ENCODE results near the gene PARD6B.
"Not testable (repeated sequence)": the region's sequence is repeated elsewhere in the genome, so short reads cannot be mapped to it uniquely, and the experiment has no call there.

The PARD6B gene

DNA sequence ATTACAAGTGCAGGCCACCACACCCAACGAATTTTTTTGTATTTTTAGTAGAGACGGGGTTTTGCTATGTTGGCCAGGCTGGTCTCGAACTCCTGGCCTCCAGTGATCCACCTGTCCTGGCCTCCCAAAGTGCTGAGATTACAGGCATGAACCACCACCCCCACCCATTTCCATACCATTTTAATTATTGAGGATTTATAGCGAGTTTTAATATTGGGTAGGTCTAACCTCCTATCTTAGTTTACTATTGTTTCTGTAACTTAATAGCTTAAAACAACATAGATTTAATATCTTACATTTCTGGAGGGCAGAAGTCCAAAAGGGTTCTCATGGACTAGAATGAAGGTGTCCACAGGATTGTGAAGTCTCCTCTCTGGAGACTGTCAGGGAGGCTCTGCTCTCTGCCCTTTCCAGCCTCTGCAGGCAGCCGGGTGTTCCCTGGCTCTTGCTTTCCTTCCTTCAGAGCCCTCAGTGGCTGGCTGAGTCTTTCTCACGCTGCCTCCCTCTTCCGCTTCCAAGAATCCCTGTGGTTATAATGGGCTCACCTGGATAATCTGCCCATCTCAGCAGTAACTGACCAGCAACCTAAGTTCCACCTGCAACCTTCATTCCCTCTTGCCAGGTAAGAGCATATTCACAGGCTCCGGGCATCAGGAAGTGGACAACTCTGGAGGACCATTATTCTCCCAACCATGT, 44.9 kb downstream of the PARD6B start:
- no peak for DNase-seq

DNA sequence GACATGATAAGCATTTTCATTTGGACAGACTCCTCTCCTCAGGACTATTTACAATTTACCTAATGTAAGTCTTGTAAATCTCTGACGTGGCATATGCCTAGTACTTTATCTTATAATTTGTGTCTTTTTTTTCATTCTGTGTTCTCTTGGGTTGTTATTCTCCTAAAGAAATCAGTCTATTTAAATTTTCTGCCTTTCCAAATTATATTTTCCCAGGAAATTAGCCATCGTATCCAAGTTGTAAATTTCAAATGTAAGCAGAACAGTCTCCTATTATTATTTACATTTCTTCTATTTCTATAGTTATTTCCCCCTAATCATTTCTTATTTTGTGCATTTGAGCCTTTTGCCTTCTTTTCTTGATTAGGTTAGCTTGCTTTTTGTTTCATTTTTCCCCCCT, 46.0 kb downstream of the PARD6B start:
- no peak for DNase-seq

DNA sequence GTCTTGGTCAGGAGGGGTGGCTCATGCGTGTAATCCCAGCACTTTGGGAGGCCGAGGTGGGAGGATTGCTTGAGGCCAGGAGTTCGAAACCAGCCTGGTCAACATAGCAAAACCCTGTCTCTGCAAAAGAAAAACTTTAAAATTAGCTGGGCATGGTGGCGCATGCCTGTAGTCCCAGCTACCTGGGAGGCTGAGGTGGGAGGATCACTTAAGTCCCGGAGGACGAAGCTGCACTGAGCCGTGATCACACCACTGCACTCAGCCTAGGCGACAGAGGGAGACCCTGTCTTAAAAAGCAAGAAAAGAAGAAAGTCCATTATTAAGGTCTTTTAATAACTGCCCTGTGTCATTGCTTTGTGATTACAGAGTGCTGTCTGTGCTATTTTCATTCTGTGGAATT, 47.6 kb downstream of the PARD6B start:
- DNase-seq = not testable (repeated sequence)

DNA sequence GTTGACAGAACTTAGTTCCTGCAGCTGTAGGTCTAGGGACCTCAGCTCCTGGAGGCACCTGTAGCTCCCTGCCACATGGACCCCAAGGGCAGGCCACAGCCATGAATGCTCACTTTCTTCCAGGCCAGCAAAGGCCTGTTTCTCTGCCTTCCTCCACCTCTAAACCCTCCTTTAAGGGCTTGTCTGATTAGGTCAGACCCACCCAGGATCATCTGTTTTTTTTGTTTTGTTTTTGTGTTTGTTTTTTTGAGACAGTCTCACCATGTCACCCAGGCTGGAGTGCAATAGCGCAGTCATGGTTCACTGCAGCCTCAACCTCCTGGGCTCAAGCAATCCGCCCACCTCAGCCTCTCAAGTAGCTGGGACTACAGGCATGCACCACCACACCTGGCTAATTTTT, 52.0 kb downstream of the PARD6B start:
- DNase-seq = no peak

DNA sequence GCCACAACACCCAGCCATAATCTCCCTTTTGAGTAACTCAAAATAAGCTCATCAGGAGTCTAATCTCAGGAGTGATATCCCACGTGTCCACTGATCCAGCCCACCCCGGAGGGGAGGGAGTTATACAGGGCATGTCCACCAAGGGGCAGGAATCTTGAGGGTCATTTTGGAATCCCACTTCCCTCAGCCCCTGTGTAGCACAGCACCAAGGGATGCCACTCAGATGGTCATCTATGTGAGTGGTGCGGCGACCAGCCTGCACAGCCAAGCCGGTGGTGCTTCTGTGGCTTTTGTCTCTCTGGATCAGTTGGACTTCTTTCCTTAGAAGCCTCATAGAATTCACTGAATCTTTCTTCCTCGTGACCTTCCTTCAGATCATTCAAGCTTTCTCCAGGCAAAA, 52.5 kb downstream of the PARD6B start:
- no peak for DNase-seq

DNA sequence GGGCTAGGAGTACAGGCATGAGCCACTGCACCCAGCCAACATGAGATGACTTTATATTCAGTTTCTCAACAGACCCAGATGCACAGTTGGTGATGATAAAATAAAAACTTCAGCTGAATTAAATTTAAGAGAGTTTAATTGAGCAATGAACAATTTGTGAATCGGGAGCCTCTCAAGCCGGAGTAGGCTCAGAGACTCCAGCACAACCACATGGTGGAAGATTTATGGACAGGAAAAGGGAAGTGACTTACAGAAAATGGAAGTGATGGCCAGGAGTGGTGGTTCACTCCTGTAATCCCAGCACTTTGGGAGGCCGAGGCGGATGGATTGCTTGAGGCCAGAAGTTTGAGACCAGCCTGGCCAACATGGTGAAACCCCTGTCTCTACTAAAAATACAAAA, 53.1 kb downstream of the PARD6B start:
- DNase-seq = no peak

DNA sequence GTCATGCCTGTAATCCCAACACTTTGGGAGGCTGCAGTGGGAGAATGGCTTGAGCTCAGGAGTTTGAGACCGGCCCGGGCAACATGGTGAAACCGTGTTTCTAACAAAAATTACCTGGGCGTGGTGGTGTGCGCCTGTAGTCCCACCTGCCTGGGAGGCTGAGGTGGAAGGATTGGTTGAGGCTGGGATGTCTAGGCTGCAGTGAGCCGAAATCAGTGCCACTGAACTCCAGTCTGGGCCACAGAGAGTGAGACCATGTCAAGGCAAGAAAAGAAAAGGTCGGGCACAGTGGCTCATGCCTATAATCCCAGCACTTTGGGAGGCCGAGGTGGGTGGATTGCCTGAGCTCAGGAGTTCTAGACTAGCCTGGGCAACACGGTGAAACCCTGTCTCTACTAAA, 55.3 kb downstream of the PARD6B start:
- no peak for DNase-seq

DNA sequence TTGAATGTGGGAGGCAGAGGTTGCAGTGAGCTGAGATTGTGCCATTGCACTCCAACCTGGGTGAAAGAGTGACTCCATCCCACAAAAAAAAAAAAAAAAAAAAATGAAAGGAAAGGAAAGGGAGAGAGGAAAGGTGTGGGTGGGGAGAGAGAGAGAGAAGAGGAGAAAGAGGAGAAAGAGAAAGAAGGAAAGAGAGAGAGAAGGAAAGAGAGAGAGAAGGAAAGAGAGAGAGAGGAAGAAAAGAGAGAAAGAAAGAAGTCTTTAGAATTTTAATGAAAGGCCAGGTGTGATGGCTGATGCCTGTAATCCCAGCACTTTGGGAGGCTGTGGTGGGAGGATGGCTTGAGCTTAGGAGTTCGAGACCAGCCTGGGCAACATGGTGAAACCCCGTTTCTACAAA, 55.8 kb downstream of the PARD6B start:
- no peak for DNase-seq

DNA sequence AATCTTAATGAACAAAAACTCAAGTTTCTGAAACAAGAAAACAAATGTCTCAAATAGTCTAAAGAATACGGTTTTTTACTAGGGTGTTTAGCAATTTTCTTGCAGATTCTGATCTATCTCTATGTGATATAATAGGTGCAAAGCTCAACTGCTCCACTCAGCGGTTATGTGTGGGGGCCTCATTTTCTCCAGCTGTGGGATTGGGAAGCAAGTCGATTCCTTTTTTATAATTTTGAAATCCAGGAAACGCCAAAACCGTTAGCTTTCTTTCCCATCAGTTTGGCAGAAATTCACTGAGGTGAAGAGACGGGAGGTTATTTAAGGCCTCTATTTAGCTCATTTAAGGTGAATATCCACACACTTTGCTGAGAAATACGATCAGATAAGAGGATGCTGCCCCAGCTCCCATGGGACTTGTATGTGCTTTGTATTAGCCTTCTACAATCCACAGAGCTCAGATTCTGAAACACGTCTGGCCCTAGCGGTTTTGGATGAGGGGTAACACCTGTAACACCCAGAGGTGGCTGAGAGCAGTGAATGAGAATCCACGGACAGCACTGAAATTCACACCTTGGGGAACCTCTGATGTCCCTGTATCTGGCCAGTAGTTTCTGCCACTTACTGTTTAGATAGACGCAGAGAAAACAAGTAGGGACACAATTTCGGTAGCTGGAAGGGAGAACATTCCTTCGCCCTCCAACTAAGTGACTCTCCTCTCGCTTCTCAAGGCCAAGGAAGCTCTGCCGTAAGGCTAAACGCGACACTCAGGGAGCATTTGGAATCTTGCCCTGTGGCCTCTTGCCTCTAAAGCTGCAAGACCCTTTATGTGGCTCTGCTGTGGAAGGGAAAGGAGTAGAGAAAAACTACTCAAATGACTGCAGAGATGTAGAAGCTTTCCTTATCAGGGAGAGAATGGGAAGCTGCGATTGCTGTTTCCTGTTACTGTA, 56.9 kb downstream of the PARD6B start:
- no peak for DNase-seq

DNA sequence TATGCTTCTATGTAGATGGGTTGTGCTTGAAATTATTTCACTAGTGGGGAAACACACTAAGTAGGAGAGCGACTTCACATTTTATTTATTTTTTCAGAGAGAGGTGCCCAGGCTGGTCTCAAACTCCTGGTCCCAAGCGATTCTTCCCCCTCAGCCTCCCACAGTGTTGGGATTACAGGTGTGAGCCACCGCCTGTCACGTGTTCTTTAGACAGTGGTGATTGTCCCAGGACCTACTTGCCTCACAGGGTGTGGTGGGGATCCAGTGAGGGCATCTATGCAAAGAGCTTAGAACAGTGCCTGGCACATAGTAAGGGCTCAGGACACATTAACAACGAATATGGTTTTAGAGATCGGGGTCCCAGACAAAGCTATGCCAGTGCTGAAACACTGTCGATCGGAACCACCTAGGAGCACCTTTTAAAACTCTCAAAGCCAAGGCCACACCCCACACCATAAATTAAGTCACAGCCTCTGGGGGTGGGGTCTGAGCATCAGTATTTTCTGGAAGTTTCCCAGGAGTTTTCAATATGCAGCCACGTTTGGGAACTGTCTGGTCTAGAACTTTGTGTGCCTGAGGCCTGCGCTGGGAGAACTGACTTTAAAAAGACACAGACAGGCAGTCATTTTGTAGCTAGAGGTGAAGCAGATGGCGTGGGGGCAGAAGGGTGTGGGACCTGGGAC, 58.7 kb downstream of the PARD6B start:
- DNase-seq = no peak

DNA sequence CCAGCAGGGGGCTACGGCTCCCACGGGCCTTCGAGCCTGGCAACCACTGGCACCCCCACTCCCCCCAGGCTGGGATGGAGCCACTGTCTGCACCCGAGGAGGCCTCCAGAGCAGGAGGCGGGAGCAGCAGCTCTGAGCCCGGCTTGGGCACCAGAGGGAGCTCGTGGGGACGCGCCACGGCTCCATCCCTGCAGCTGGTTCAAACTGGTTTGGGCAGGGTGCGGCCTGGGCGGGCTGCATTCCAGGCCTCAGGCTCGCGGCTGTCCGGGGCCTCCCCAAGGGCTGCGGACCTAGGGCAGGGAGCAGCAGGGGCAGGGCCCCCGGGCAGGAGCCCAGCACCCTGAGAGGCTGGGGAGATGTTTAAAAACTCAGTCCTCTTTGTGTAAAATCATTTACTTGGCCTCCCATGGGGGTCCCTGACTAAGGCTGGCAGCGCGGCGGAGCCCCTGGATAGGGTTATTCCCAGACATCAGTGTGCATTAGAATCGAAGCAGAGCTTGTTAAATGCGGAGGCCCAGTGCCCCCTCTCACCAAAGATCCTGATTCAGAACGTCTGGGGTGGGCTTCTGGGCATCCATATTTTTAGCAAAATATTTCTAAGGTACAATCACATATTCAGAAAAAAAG, 59.4 kb downstream of the PARD6B start:
- DNase-seq = peak; percentile 38 to 89 (median 61)

DNA sequence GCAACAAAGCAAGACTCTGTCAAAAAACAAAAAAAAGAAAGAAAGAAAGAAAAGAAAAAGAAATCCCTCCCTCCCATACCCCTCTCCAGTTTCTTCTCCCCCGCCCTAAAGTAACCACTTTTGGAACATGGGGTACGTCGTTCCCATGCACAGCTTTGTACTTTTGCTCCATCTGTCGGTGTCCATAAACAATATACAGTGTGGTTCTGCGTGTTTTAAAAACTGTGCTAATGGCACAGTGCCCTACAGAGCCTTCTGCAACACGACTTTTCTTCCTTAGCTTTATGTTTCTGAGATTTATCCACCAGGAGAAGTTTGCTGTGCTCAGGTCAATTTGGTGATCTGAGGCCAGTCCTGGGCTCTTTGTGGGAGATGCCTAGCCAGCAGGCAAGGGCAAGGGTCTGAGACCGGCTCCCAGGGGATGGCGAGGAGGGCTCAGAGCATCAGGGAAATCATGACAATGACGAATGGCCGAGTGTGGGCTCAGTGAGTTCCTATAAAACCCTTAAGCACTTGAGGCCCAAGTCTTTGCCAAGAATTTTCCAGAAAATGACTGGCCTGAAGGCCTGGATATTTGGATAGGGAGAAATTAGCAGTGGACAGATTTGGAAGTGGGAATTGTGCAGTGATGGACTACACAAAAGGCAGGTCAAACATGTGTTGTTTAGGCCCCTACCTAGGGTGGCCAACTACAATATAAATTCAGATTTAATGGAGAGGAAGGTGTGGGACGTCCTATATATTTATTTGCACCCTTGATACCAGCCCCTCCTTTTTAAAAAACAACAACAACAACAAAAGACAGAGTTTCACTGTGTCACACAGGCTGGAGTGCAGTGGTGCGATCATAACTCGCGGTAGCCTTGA, 61.6 kb downstream of the PARD6B start:
- DNase-seq = no peak

DNA sequence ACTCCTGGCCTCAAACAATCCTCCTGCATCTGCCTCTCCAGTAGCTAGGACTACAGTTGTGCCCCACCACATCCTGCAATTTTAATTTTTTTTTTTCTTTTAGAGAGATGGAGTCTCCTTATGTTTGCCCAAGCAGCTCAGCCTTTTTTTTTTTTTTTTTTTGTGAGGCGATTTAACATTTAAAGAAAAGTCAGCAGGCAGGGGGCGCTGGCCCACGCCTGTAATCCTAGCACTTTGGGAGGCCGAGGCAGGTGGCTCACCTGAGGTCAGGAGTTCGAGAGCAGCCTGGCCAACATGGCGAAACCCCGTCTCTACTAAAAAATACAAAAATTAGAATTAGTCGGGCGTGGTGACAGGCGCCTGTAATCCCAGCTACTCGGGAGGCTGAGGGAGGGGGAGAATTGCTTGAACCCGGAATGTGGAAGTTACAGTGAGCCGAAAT, 62.2 kb downstream of the PARD6B start:
- DNase-seq = peak in 3 of 5 experiments; percentile 27 to 66 (median 29)

DNA sequence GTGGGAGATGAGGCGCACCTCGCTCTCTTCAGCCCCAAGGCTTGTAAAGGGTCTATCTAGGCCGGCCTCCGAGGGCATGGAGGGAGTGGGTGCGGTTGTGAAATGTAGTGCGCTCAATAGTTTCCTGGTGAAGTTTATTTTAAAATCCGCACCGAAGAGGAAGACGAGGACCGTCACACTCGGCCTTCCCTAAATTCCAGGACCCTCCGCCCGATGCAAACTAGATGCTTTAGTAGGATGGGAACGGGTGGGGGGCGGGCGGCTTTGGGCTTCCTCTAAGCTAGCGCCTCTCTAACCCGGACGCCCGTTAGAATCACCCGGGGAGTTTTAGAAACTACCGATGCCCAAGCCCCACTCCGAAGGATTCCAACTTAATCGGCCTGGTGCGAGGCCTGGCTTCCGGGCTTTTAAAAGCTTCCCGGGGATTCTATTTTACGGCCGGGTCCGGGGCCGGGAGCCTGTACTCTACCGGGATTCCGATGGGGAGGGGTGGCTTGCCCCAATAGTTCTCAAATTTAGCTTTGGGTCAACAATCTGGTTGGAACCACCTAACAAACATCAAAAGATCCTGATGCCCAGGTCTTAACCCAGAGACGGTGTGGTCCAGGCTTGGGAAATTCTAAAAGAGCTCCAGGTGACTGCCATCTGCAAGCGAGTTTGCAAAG, 62.9 kb downstream of the PARD6B start:
- DNase-seq = no peak

DNA sequence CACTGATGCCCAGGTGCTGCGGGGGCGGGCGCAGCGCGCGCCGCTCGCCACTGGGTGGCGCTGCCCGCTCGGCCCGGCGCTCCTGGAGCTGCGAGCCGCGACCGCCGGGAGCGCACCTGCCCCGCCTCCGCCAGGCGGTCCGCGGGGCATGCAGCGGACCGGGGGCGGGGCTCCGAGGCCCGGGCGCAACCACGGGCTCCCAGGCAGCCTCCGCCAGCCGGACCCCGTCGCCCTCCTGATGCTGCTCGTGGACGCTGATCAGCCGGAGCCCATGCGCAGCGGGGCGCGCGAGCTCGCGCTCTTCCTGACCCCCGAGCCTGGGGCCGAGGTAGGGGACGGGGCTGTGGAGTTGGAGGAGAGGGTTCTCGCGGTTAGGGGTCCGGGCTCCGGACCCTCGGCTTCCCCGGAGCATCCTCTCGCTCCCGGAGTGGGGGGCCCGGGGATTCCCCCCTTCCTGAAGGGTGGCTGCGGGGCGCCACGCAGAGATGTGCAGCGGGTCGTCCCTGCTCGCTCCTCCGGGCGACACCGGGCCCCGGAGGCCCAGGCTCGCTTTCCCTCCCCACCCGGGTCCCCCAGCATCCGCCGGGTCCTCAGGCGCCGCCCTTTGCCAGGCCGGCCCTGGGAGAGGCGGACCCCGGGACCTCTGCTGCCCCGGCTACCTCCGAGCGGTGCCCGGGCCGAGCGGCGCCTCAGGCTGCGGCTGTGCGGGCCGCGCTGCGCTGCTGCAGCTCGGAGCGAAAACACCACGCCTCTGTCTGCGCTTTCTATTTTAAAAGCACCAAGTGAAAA, 63.7 kb downstream of the PARD6B start, which contains the start of gene BCAS4:
BCAS4 (plus strand) TSS at position 216 of the 789 bp plus-strand sequence; CDS start at position 239, 23 bp downstream.
- DNase-seq = peak; percentile 72 to 89 (median 78)

DNA sequence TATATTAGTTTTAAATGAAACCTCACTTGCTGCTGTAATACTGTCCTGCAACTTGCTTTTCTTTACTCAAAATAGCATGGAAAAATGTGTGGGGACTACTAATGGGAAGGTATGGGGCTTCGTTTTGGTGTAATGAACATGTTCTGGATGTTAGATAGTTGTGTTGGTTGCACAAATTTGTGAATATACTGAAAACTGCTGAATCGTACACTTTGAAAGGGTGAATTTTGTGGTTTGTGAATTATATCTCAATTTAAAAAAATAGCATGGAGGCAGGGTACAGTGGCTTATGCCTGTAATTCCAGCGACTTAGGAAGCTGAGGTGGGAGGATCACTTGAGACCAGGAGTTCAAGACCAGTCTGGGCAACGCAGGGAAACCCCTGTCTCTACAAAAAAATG, 65.8 kb downstream of the PARD6B start:
- DNase-seq = no peak

DNA sequence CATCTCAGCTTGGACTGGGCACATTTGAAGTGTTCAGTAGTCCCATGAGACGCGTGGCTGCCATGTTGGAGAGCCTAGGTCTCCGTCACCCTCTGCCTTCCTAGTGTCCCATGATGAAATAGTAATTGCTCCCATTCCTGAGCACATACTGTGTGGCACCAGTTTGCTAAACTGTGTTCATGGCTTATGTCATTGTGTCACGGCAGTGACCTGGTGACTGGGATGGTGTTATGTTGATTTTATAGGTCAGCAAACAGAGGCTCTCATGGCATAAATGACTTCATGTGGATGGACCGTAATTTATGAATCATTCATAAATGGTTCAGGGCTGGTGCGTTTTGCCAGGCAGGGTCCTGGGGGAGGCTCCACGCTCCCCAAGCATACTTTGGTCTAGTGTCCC, 67.3 kb downstream of the PARD6B start:
- DNase-seq = no peak

DNA sequence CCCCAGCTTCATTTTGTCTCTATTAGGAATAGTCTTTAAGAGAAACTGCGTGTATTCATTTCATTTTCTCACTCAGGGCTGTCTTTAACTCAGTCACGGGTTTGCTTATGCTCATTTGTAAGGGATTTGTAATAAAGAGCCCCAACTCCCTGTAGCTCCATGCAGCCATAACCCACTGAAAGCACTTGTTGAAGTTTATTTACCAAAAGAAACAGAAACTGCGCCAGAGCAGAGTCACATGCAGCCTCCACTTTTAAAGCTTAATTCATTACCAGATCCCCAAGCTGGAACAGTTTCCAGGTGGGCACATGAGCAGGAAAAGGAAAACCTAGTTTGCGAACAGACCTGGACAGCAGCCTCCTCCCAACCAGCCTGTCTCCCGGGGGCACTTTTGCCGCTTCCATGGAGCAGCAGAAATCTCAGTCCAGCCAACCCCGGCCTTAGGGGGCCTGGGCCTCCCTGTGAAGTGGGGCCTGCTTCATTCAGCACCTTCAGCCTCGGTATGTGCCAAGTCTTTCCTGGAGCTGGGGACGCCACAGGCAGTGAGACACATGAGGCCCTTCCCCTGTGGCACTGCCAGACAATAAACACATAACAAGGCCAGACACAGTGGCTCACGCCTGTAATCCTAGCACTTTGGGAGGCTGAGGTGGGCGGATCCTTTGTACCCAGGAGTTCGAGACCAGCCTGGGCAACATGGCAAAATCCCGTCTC, 68.0 kb downstream of the PARD6B start:
- DNase-seq = no peak

DNA sequence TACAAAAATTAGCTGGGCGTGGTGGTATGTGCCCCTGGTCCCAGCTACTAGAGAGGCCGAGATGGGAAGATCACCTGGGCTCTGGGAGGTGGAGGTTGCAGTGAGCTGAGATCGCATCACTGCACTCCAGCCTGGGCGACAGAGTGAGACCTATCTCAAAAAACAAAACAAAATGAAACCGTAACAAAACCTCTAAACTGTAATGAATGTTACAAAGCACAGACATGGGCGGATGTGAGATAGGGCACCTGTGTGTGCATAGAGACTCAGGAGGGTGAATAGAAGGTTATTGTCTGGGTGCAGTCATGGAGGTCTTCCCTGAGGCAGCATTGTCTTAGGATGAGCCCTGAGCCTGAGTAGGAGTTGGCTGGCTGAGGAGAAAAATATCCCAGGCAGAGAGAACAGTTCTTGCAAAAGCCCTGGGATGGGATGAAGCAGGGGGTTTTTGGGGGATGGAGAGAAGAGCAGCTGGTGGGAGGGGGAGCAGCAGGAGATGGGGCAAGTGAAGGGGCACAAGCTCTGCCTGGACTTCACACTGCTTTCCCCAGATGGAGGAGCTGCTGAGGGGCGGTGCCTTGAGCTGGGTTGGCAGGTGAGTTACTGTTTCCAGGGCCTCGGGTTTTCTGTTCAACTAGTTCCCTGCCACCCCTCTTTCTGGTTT, 68.6 kb downstream of the PARD6B start:
- no peak for DNase-seq

All from T-helper 2 cell (primary cell).